Activated naive CD4-positive, alpha-beta T cell treated with anti-CD3 and anti-CD28 coated beads, Interleukin-2, amount 50 U/mL, for 72 hours (primary cell): ENCODE results near the gene TCF20. TPM values are rescaled to one million over a fixed set of nuclear protein-coding genes. Genes with fewer than 3 reads are reported as not detected.

Experiments used
- ATAC-seq, 2 donors: fragments of 150-1000 bp; cut with Tn5 transposase; 2 replicates each; pipeline ENCODE4 v1.10.0; 2021; ENCODE audit warnings: mild to moderate bottlenecking in 2 of 2, moderate library complexity in 2 of 2
- DNase-seq, 2 donors: peaks; one replicate each; pipeline ENCODE4 v3.0.0; 2021 to 2022; ENCODE audit warnings: low spot score in 2 of 2
- H3K27ac Mint-ChIP-seq, 2 donors: one replicate each; pipeline ENCODE4 v1.8.0; 2022; ENCODE audit warnings: mild to moderate bottlenecking in 2 of 2, mixed read lengths in 2 of 2
- H3K36me3 Mint-ChIP-seq, 2 donors: one replicate each; pipeline ENCODE4 v1.8.0; 2022; ENCODE audit warnings: mixed read lengths in 2 of 2
- H3K9me3 Mint-ChIP-seq, 2 donors: one replicate each; pipeline ENCODE4 v1.8.0; 2022; ENCODE audit warnings: mixed read lengths in 2 of 2
- total RNA-seq, 2 donors: library from RNA; stranded (reverse); gene quantifications; one replicate each; pipeline ENCODE4 v1.2.3, GENCODE V29; 2022

TCF20 gene
- total RNA-seq, 2 donors from 2014 or later = 68.9 to 75.0 TPM

GRCh38 chr22:42287174-42287890 lies 16.9 kb upstream of the TCF20 start:
- no peaks in the 10 kb centered on the region for H3K36me3 Mint-ChIP-seq
- DNase-seq (no peak), ATAC-seq (no peak)
- H3K9me3 Mint-ChIP-seq = no peaks in the 10 kb centered on the region
- H3K27ac Mint-ChIP-seq = peak overlapping the region in 1 of 2 donors; percentile 22

- ATAC-seq (peak; percentile 40 to 74), DNase-seq (no peak)
- peak overlapping the region; percentile 5 to 52 for H3K27ac Mint-ChIP-seq
- H3K36me3 Mint-ChIP-seq = no peaks in the 10 kb centered on the region
- H3K9me3 Mint-ChIP-seq = no peaks in the 10 kb centered on the region
These were observed 15.8 kb upstream of the TCF20 start for GRCh38 chr22:42286205-42286604.

GRCh38 chr22:42285604-42286003 lies 15.2 kb upstream of the TCF20 start:
- Mint-ChIP-seq H3K27ac (no peak overlapping the region), H3K36me3 (no peaks in the 10 kb centered on the region), H3K9me3 (no peaks in the 10 kb centered on the region)
- DNase-seq (no peak), ATAC-seq (no peak)

GRCh38 chr22:42284643-42285181 lies 14.3 kb upstream of the TCF20 start:
- ATAC-seq (no peak), DNase-seq (no peak)
- no peaks in the 10 kb centered on the region for H3K9me3 Mint-ChIP-seq

GRCh38 chr22:42284202-42284591 lies 13.7 kb upstream of the TCF20 start:
- Mint-ChIP-seq H3K36me3 (no peaks in the 10 kb centered on the region), H3K27ac (no peak overlapping the region), H3K9me3 (no peaks in the 10 kb centered on the region)
- no peak for DNase-seq
- ATAC-seq = no peak

More at GRCh38 chr22:42284643-42285181, 14.3 kb upstream of the TCF20 start:
- H3K27ac Mint-ChIP-seq = no peak overlapping the region
- H3K36me3 Mint-ChIP-seq = no peaks in the 10 kb centered on the region

- Mint-ChIP-seq H3K27ac (no peak overlapping the region), H3K36me3 (no peaks in the 10 kb centered on the region), H3K9me3 (no peaks in the 10 kb centered on the region)
- DNase-seq = peak in 1 of 2 donors; percentile 31
- ATAC-seq = peak; percentile 55 to 60
These were observed 13.1 kb upstream of the TCF20 start for GRCh38 chr22:42283278-42284201.

GRCh38 chr22:42282943-42283277 lies 12.5 kb upstream of the TCF20 start:
- ATAC-seq (no peak), DNase-seq (no peak)
- Mint-ChIP-seq H3K27ac (no peak overlapping the region), H3K9me3 (no peaks in the 10 kb centered on the region), H3K36me3 (no peaks in the 10 kb centered on the region)

GRCh38 chr22:42282252-42282942 lies 11.9 kb upstream of the TCF20 start:
- Mint-ChIP-seq H3K36me3 (no peaks in the 10 kb centered on the region), H3K9me3 (no peaks in the 10 kb centered on the region), H3K27ac (no peak overlapping the region)
- DNase-seq = no peak
- no peak for ATAC-seq

- DNase-seq = no peak
- Mint-ChIP-seq H3K9me3 (no peaks in the 10 kb centered on the region), H3K27ac (no peak overlapping the region), H3K36me3 (no peaks in the 10 kb centered on the region)
- ATAC-seq = no peak
These were observed 11.3 kb upstream of the TCF20 start for GRCh38 chr22:42281706-42282251.

- no peaks in the 10 kb centered on the region for H3K9me3 Mint-ChIP-seq
- H3K27ac Mint-ChIP-seq = no peak overlapping the region
- no peaks in the 10 kb centered on the region for H3K36me3 Mint-ChIP-seq
- DNase-seq (no peak), ATAC-seq (no peak)
These were observed 10.8 kb upstream of the TCF20 start for GRCh38 chr22:42281284-42281683.

- DNase-seq (no peak), ATAC-seq (no peak)
- Mint-ChIP-seq H3K9me3 (no peaks in the 10 kb centered on the region), H3K36me3 (no peaks in the 10 kb centered on the region), H3K27ac (no peak overlapping the region)
These were observed 10.4 kb upstream of the TCF20 start for GRCh38 chr22:42280836-42281235.

- H3K9me3 Mint-ChIP-seq = no peaks in the 10 kb centered on the region
- H3K36me3 Mint-ChIP-seq = no peaks in the 10 kb centered on the region
- no peak overlapping the region for H3K27ac Mint-ChIP-seq
- ATAC-seq (no peak), DNase-seq (no peak)
These were observed 9.7 kb upstream of the TCF20 start for GRCh38 chr22:42280140-42280539.

- no peak for DNase-seq
- Mint-ChIP-seq H3K9me3 (no peaks in the 10 kb centered on the region), H3K27ac (no peak overlapping the region), H3K36me3 (no peaks in the 10 kb centered on the region)
- ATAC-seq = no peak
These were observed 9.1 kb upstream of the TCF20 start for GRCh38 chr22:42279425-42280020.

GRCh38 chr22:42277988-42278776 lies 7.7 kb upstream of the TCF20 start:
- no peaks in the 10 kb centered on the region for H3K9me3 Mint-ChIP-seq
- no peak overlapping the region for H3K27ac Mint-ChIP-seq
- DNase-seq = peak in 1 of 2 donors; percentile 38
- no peak for ATAC-seq
- H3K36me3 Mint-ChIP-seq = no peaks in the 10 kb centered on the region

GRCh38 chr22:42277232-42277753 lies 6.8 kb upstream of the TCF20 start:
- no peaks in the 10 kb centered on the region for H3K9me3 Mint-ChIP-seq
- peak overlapping the region in 1 of 2 donors; percentile 46 for H3K27ac Mint-ChIP-seq
- H3K36me3 Mint-ChIP-seq = no peaks in the 10 kb centered on the region
- DNase-seq (peak in 1 of 2 donors; percentile 9), ATAC-seq (no peak)
